GM19035 (cell line): ENCODE results near the gene IVNS1ABP.
"Not testable (repeated sequence)": the region's sequence is repeated elsewhere in the genome, so short reads cannot be mapped to it uniquely, and the experiment has no call there.

Source experiments
- ATAC-seq: cut with Tn5 transposase; IDR thresholded peaks from one replicate; pipeline ENCODE4 v1.9.1; 2021; ENCODE audit not compliant: unreplicated experiment

The IVNS1ABP gene

GRCh38 chr1:185257950-185258208, 59.2 kb downstream of the IVNS1ABP start:
- no peak for ATAC-seq

- not testable (repeated sequence) for ATAC-seq
These were observed 59.7 kb downstream of the IVNS1ABP start for GRCh38 chr1:185257116-185257949.

GRCh38 chr1:185255595-185255994, 61.4 kb downstream of the IVNS1ABP start:
- ATAC-seq, result not testable (repeated sequence)

GRCh38 chr1:185252404-185252803, 64.6 kb downstream of the IVNS1ABP start:
- ATAC-seq, result not testable (repeated sequence)

- not testable (repeated sequence) for ATAC-seq
These were observed 65.1 kb downstream of the IVNS1ABP start for GRCh38 chr1:185251928-185252327.

GRCh38 chr1:185250063-185250462, 67.0 kb downstream of the IVNS1ABP start:
- no peak for ATAC-seq

- ATAC-seq, result no peak
These were observed 67.5 kb downstream of the IVNS1ABP start for GRCh38 chr1:185249563-185249962.
